HG03280 (cell line): ENCODE results near the gene PALM2AKAP2.
A peak's percentile ranks its signal among the peaks of the same experiment; 100 is the strongest.
"Not testable (repeated sequence)": the region's sequence is repeated elsewhere in the genome, so short reads cannot be mapped to it uniquely, and the experiment has no call there.

Experiments
- ATAC-seq: cut with Tn5 transposase; IDR thresholded peaks from one replicate; pipeline ENCODE4 v1.9.1; 2021; ENCODE audit warnings: mild to moderate bottlenecking, moderate library complexity; ENCODE audit not compliant: unreplicated experiment

PALM2AKAP2 gene

GRCh38 chr9:109802491-109802890 is 22.5 kb downstream of the PALM2AKAP2 start:
- no peak for ATAC-seq

- ATAC-seq, result no peak
Measured at GRCh38 chr9:109805050-109805449, 25.1 kb downstream of the PALM2AKAP2 start.

- ATAC-seq, result no peak
Measured at GRCh38 chr9:109806506-109807115, 26.6 kb downstream of the PALM2AKAP2 start.

- ATAC-seq, result no peak
Measured at GRCh38 chr9:109811876-109812275, 31.9 kb downstream of the PALM2AKAP2 start.

GRCh38 chr9:109812331-109812730 is 32.3 kb downstream of the PALM2AKAP2 start:
- no peak for ATAC-seq

GRCh38 chr9:109812818-109813281 is 32.9 kb downstream of the PALM2AKAP2 start:
- no peak for ATAC-seq

GRCh38 chr9:109813303-109813702 is 33.3 kb downstream of the PALM2AKAP2 start:
- ATAC-seq, result no peak

GRCh38 chr9:109813829-109814228 is 33.8 kb downstream of the PALM2AKAP2 start:
- no peak for ATAC-seq

GRCh38 chr9:109815366-109815947 is 35.5 kb downstream of the PALM2AKAP2 start:
- no peak for ATAC-seq

- no peak for ATAC-seq
Measured at GRCh38 chr9:109816490-109816889, 36.5 kb downstream of the PALM2AKAP2 start.

GRCh38 chr9:109817146-109817845 is 37.3 kb downstream of the PALM2AKAP2 start:
- peak; percentile 12 for ATAC-seq

- peak; percentile 69 for ATAC-seq
Measured at GRCh38 chr9:109817846-109818472, 38.0 kb downstream of the PALM2AKAP2 start.

GRCh38 chr9:109821711-109822110 is 41.7 kb downstream of the PALM2AKAP2 start:
- no peak for ATAC-seq

GRCh38 chr9:109825383-109825782 is 45.4 kb downstream of the PALM2AKAP2 start:
- not testable (repeated sequence) for ATAC-seq

- no peak for ATAC-seq
Measured at GRCh38 chr9:109826559-109826958, 46.6 kb downstream of the PALM2AKAP2 start.

GRCh38 chr9:109828254-109828653 is 48.3 kb downstream of the PALM2AKAP2 start:
- no peak for ATAC-seq
